ENCODE measurements around the gene SLC6A6. TPM values are rescaled to one million over a fixed set of nuclear protein-coding genes. Genes with fewer than 3 reads are reported as not detected.
A peak's percentile ranks its signal among the peaks of the same experiment; 100 is the strongest.

The SLC6A6 gene
- total and polyA plus RNA-seq, 8 donors: 2.1 to 11.6 (median 3.4) TPM

- H3K4me1 ChIP-seq: no peaks in the 10 kb centered on the region
- no peak overlapping the region for H3K27ac ChIP-seq
- intact Hi-C loops (cut with DNase I): no loop called here
- TF ChIP-seq, protein P1, sequence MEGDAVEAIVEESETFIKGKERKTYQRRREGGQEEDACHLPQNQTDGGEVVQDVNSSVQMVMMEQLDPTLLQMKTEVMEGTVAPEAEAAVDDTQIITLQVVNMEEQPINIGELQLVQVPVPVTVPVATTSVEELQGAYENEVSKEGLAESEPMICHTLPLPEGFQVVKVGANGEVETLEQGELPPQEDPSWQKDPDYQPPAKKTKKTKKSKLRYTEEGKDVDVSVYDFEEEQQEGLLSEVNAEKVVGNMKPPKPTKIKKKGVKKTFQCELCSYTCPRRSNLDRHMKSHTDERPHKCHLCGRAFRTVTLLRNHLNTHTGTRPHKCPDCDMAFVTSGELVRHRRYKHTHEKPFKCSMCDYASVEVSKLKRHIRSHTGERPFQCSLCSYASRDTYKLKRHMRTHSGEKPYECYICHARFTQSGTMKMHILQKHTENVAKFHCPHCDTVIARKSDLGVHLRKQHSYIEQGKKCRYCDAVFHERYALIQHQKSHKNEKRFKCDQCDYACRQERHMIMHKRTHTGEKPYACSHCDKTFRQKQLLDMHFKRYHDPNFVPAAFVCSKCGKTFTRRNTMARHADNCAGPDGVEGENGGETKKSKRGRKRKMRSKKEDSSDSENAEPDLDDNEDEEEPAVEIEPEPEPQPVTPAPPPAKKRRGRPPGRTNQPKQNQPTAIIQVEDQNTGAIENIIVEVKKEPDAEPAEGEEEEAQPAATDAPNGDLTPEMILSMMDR (IDR thresholded peaks at IDR 0.05): no peak
- no peaks in the 10 kb centered on the region for H3K9me3 ChIP-seq
- H3K4me3 ChIP-seq: no peak overlapping the region
- no peaks in the 10 kb centered on the region for H3K27me3 ChIP-seq
- peak in 3 of 4 donors; percentile 43 to 71 (median 49) for ATAC-seq
- FAIRE-seq: no peak
- DNase-seq: no peak
- no peaks in the 10 kb centered on the region for H3K36me3 ChIP-seq
- WGBS, 2 donors: 56 to 62% methylated on average over 8 of the region's 8 CpGs
These were observed 37.7 kb upstream of the SLC6A6 start for GRCh38 chr3:14364580-14365292.

DNA sequence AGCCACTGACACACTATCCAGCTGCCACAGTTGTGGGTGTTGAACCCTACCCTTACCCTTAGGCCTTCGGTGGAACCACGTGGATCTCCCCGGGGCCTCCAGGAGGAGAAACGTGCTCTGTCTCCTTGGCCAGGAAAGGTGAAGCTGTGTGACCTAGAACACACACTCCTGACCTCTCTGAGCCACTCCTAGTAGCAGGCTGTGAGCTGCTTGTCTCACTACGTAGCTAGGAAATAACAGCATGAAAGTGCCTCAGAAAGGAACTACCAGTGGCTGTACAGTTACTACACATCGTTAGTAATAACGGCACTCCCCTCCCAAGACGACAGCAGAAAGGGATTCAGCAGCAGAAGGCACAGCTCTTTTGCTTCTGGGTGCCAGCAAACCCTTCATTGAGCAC is 36.2 kb upstream of the SLC6A6 start:
- Histone ChIP-seq H3K36me3 (no peaks in the 10 kb centered on the region), H3K27ac (no peak overlapping the region), H3K4me3 (no peak overlapping the region), H3K4me1 (peaks cover 0 to 2% (median 0%) of the 10 kb centered on the region in 3 donors), H3K9me3 (no peaks in the 10 kb centered on the region), H3K27me3 (no peaks in the 10 kb centered on the region)
- FAIRE-seq (no peak), ATAC-seq (no peak), DNase-seq (no peak)
- intact Hi-C loops (cut with DNase I): no loop called here
- 62 to 76% methylated on average over 8 of the region's 8 CpGs for WGBS, 2 donors
- TF ChIP-seq, protein P1 (IDR thresholded peaks at IDR 0.05): no peak

GRCh38 chr3:14366915-14367823 is 35.2 kb upstream of the SLC6A6 start:
- no peak overlapping the region for H3K4me3 ChIP-seq
- intact Hi-C loops (cut with DNase I): no loop called here
- H3K4me1 ChIP-seq: peaks cover 0 to 2% (median 0%) of the 10 kb centered on the region in 3 donors
- no peak overlapping the region for H3K27ac ChIP-seq
- DNase-seq: no peak
- ATAC-seq: no peak
- WGBS, 2 donors: 51 to 60% methylated on average over 22 of the region's 22 CpGs
- no peaks in the 10 kb centered on the region for H3K9me3 ChIP-seq
- no peaks in the 10 kb centered on the region for H3K36me3 ChIP-seq
- H3K27me3 ChIP-seq: no peaks in the 10 kb centered on the region
- FAIRE-seq: no peak
- TF ChIP-seq, protein P1 (IDR thresholded peaks at IDR 0.05): no peak

DNA sequence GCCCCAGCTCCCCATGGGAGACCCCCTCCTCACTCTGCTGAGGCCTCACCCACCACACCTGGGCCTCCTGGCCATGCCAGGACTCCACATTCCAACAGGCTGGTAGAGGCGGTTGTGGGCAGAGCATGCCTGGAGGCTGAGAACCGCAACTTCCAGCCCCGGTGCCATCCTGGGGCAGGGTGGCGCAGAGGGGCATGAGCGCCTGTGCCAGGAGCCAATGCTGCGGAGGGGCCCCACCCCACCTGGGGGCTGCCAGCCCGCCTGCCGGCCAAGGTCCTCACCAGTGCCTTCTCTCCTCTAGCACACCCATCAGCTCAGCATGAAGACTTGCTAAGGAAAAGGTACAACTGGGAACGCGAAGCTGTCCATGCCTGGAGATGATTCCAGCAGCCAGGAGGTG is 34.3 kb upstream of the SLC6A6 start:
- TF ChIP-seq, protein P1 (IDR thresholded peaks at IDR 0.05): no peak
- Histone ChIP-seq H3K27ac (no peak overlapping the region), H3K27me3 (no peaks in the 10 kb centered on the region), H3K9me3 (no peaks in the 10 kb centered on the region), H3K4me3 (no peak overlapping the region), H3K36me3 (no peaks in the 10 kb centered on the region), H3K4me1 (peaks cover 0 to 2% (median 0%) of the 10 kb centered on the region in 3 donors)
- FAIRE-seq: no peak
- ATAC-seq: no peak
- 78 to 87% methylated on average over 10 of the region's 10 CpGs for WGBS, 2 donors
- no peak for DNase-seq
- intact Hi-C loops (cut with DNase I): no loop called here

Data from pancreas (tissue), 10 donors.